GM19240 (cell line): ENCODE results near the gene ZNF235.
"Not testable (repeated sequence)": the region's sequence is repeated elsewhere in the genome, so short reads cannot be mapped to it uniquely, and the experiment has no call there.

Experiments used
- DNase-seq: peaks from one replicate; pipeline ENCODE4 v3.0.0; 2011; ENCODE audit warnings: low spot score; ENCODE audit not compliant: insufficient read length

Gene ZNF235

DNA sequence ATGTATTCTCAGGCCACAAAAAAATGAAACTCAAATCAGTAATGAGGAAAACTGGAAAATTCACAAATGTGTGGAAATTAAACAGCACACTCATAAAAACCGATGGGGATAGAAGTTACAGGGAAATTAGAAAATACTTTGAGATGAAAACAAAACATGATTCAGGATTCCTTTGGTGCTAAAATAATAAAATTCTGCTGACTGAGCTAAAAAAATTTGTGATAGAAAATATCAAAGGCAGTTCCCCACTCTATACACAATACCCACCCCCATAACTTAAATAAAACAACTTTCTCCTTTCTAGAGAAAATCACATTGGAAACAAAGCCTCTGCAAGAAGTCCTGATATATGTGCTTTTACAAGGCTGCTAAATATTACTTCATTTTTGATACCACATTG, 46.7 kb downstream of the ZNF235 start:
- no peak for DNase-seq

DNA sequence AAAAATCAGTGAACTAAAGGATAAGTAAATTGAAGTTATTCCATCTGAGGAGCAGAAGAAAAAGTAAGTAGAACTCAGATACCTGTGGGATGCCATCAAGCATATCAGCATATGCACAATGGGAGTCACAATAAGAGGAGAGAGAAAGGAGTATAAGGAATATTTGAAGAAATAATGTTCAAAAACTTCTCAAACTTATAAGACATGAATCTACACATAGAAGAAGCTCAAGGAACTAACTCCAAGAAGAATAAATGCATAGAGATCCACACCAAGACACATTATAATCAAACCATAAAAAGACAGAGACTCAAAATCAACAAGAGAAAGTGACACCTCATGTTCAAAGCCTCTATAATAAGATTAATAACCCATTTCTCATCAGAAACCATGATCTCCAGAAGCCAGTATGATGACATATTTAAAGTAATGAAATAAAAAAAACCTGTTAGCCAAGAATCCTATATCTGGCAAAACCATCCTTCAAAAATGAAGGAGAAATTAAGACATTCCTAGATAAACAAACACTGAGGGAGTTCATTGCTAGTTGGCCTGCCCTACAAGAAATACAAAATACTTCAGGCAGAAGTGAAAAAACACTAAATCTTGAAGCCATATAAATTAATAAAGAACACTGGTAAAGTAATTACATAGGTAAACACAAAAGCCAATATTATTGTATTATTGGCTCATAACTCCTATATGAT, 49.0 kb downstream of the ZNF235 start:
- no peak for DNase-seq

DNA sequence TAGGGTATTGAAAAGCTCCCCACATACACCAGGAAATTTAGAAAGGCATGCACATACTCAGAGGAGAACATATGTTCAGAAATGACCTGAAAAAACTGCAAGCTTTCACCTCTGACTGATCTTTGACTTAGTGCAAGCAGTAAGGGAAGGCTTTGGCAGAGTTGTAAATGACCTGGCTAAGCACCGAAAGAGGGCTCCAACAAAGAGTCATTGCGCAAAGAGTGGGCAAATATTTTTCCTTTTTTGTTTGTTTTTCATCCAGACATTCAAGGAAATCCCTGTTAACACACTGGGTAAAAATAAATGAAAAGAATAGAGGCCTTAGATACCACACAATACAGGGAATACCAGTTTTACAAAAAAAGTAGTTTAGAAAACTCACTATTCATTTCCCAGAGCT, 50.3 kb downstream of the ZNF235 start:
- DNase-seq = no peak

DNA sequence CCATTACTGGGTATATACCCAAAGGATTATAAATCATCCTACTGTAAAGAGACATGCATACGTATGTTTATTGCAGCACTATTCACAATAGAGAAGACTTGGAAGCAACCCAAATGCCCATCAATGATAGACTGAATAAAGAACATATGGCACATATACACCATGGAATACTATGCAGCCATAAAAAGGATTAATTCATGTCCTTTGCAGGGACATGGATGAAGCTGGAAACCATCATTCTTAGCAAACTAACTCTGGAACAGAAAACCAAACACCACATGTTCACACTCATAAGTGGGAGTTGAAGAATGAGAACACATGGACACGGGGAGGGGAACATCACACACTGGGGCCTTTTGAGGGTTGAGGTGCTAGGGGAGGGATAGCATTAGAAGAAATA, 51.4 kb downstream of the ZNF235 start:
- not testable (repeated sequence) for DNase-seq

DNA sequence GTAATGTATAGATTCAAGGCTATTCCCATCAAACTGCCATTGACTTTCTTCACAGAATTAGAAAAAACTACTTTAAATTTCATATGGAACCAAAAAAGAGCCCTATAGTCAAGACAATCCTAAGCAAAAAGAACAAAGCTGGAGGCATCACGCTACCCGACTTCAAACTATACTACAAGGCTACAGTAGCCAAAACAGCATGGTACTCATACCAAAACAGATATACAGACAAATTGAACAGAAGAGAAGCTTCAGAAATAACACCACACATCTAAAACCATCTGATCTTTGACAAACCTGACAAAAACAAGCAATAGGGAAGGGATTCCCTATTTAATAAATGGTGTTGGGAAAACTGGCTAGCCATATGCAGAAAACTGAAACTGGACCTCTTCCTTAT, 52.5 kb downstream of the ZNF235 start:
- DNase-seq = not testable (repeated sequence)

DNA sequence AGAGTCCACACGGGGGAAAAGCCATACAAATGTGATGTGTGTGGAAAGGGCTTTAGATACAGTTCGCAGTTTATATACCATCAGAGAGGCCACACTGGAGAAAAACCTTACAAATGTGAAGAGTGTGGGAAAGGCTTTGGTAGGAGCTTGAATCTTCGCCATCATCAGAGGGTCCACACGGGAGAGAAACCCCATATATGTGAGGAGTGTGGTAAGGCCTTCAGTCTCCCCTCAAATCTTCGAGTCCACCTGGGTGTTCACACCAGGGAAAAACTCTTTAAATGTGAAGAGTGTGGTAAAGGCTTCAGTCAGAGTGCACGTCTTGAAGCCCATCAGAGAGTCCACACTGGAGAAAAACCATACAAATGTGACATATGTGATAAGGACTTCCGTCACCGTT, 68.4 kb downstream of the ZNF235 start:
- DNase-seq = no peak
